DMS53 treated with DMSO at 0.1 percent for 48 hours (cell line): ENCODE results near the gene COPZ2.
A peak's percentile ranks its signal among the peaks of the same experiment; 100 is the strongest.
"Not testable (repeated sequence)": the region's sequence is repeated elsewhere in the genome, so short reads cannot be mapped to it uniquely, and the experiment has no call there.

Source experiments
- DNase-seq: peaks from one replicate; lab custom pipeline; 2025; ENCODE audit not compliant: unreplicated experiment; lab: John Stamatoyannopoulos, UW

COPZ2 gene

GRCh38 chr17:48037036-48037837, at the start of gene COPZ2:
Gene COPZ2, minus strand, starts transcription at chr17:48037797. Its CDS starts 20 bp downstream, at chr17:48037777.
- DNase-seq, result peak; percentile 44

DNA sequence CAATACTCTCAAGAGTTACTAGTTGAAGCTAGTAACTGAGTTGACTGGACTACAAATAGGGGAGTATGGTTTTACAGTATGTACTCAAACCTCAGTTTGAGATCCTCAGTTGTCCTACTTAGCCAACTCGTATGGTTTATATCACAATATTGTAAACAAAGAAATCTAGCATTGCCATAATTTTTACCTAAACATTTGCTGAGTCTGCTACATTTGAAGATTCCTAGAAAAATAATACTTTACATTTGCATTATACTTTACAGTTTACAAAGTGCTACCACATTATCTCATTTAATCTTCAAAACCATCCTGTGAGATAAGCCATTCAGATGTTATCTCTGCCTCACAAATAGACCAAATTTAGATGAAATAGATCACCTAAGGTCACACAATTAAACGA, 47.3 kb upstream of the COPZ2 start:
- no peak for DNase-seq

GRCh38 chr17:48081858-48082257, 44.3 kb upstream of the COPZ2 start:
- no peak for DNase-seq

GRCh38 chr17:48077152-48077551, 39.6 kb upstream of the COPZ2 start:
- DNase-seq, result not testable (repeated sequence)

GRCh38 chr17:48074322-48075081, 36.9 kb upstream of the COPZ2 start:
- peak; percentile 51 for DNase-seq

DNA sequence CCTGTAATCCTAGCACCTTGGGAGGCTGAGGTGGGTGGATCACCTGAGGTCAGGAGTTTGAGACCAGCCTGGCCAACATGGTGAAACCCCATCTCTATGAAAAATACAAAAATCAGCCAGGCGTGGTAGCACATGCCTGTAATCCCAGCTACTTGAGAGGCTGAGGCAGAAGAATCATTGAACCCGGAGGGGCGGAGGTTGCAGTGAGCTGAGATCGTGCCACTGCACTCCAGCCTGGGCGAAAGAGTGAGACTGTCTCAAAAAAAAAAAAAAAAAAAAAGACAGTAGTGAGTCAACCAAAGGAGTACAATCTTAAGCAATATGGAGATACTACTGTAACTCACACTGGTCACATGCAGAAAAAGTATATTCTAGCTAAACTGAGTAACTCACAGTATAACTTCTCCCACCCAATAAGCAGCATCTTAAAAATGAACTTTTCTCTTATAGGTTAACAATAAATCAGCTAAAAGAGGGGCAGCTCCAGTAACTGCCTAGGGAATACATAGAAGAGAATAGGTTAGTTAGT, 36.0 kb upstream of the COPZ2 start:
- DNase-seq, result not testable (repeated sequence)

DNA sequence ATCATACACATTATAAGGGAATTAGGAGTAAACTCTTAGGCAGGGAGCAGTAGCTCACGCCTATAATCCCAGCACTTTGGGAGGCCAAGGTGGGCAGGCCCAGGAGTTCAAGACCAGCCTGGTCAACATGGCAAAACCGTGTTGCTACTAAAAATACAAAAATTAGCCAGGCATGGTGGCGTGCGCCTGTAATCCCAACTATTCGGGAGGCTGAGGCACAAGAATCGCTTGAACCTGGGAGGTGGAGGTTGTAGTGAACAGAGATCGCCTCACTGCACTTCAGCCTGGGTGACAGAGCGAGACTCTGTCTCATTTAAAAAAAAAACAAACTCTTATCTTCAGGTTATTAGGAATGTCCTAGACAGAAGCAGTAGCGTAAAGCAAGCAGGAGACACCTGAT, 35.2 kb upstream of the COPZ2 start:
- not testable (repeated sequence) for DNase-seq

DNA sequence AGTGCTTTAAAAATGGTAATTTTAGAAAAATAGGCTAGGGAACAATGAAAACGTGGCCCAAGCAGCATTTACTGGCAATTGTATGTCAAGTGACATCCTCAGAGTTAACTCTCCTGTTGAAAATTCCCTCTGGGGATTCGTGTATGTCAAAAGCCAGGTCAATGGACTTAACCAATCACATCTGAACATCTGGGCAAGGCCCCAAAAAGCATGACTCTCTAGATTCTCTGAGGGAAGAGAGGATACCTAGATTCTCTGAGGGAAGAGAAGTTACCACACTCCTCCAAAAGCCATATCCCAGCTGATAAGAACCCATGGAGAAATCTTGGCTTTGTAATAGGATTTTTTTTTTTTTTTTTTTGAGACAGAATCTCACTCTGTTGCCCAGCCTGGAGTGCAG, 34.1 kb upstream of the COPZ2 start:
- no peak for DNase-seq

GRCh38 chr17:48070195-48070594, 32.6 kb upstream of the COPZ2 start:
- DNase-seq, result no peak

DNA sequence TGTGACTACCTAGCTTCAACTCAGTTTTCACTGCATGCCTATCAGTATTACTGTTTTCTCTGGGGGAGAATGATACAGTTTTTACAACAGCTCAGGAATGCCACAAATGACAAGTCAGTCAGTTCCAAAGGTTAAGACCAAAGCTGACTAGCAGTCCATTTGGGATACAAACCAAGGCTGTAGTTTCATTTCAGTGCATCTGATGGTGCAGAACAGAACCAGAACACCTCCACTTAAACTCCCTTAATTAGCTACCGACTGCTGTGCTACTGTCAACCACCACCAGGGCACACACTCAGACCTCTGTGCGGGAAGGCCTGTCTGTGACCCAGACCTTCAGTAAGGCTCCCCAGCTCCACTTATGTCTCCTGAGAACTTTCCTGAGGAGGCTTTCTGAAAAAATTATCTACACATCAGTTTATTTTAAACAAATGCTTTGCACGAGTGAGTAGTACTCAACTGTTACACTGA, 30.9 kb upstream of the COPZ2 start:
- DNase-seq, result no peak

DNA sequence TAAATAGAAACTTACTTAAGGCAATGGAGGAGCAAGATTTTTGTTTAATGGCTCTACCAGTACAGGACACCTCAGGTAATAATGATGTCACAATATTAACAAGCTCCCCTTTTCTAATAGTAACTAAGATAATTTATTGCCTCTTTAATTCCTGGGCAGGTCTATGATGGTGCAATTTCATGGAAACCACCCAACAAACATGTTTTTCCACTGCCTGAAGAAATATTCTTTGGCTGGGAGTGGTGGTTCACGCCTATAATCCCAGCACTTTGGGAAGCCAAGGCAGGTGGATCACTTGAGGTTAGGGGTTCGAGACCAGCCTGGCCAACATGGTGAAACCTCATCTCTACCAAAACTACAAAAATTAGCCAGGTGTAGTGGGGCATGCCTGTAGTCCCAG, 30.2 kb upstream of the COPZ2 start:
- DNase-seq, result not testable (repeated sequence)

DNA sequence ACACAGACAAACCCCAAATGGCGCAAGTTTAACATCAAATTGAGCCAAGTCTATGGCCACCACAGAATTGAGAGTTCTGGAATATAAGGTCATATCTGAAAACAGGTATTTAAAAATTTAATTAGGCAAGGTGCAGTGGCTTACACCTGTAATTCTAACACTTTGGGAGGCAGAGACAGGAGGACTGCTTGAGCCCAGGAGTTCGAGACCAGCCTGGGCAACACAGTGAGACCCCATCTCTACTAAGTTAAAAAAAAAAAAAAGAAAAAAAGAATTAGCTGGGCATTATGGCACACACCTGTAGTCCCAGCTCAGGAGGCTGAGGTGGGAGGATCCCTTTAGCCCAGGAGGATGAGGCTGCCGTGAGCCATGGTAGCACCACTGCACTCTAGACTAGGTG, 29.6 kb upstream of the COPZ2 start:
- no peak for DNase-seq

DNA sequence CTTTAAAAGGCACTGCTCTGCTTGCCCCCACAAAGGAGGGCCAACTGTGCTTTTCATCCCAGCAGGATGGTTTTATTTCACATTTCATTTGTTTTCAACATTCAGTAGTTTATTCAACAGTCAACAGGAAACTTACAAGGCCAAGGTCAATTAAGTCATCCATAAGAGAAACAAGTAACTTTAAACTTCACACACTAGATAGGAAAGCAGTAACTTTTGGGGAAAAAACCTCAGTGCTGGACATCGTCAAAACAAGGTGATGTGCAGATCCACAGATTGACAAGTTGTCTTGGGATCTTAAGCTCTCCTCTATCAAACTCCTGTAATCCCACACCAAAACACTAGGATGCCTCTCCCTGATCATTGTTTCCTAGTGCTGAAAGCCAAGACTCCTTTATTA, 29.1 kb upstream of the COPZ2 start:
- no peak for DNase-seq

GRCh38 chr17:48066192-48066591, 28.6 kb upstream of the COPZ2 start:
- no peak for DNase-seq

- no peak for DNase-seq
Observed at GRCh38 chr17:48064638-48065037, 27.0 kb upstream of the COPZ2 start.

GRCh38 chr17:48062273-48062672, 24.7 kb upstream of the COPZ2 start:
- DNase-seq, result no peak

DNA sequence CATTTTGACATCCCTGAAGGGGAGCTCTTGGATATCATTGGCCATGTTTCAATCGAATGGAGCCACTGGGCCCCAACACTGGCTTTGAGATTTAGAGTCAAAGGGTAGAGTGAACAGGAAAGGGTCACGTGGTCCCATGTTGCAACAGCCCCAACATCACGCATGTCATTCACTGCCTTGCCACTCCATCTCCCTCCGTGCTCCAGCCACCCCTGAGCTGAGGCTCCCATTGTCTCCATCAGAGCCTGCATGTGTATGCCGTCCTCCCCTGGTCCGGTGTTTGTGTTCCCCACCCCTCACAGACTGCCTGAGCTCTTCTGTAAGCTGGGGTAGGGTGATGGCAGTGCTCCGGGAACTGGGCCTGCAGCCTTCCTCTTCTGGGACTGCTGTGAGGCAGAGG, 22.7 kb upstream of the COPZ2 start:
- no peak for DNase-seq

GRCh38 chr17:48059125-48059668, 21.6 kb upstream of the COPZ2 start:
- no peak for DNase-seq

DNA sequence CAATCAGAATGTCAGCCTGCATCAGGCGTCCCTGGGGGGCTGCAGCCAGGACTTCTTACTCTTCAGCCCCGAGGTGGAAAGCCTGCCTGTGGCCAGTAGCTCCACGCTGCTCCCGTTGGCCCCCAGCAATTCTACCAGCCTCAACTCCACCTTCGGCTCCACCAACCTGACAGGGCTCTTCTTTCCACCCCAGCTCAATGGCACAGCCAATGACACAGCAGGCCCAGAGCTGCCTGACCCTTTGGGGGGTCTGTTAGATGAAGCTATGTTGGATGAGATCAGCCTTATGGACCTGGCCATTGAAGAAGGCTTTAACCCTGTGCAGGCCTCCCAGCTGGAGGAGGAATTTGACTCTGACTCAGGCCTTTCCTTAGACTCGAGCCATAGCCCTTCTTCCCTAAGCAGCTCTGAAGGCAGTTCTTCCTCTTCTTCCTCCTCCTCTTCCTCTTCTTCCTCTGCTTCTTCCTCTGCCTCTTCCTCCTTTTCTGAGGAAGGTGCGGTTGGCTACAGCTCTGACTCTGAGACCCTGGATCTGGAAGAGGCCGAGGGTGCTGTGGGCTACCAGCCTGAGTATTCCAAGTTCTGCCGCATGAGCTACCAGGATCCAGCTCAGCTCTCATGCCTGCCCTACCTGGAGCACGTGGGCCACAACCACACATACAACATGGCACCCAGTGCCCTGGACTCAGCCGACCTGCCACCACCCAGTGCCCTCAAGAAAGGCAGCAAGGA, 21.0 kb upstream of the COPZ2 start:
- no peak for DNase-seq

- DNase-seq, result no peak
Observed at GRCh38 chr17:48057626-48058025, 20.0 kb upstream of the COPZ2 start.

DNA sequence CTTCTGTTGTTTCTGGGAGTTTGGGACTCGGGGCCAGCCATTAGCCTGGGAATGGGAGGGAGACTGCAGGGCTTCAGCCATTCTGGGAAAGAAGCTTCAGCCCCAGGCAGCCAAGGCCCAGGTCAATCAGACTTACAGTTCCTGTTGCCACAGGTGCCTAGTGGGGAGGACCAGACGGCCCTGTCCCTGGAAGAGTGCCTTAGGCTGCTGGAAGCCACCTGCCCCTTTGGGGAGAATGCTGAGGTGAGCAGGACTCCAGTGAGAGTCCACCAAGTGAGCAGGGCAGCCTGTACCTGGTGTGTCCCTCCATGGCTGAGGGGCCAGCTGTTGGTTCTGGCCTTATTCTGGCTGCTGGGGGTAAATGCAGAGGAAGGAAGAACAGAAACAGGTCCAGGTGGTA, 19.3 kb upstream of the COPZ2 start:
- DNase-seq, result no peak
